ENCODE results near the gene DEFB132. TPM values are rescaled to one million over a fixed set of nuclear protein-coding genes. Genes with fewer than 3 reads are reported as not detected.

DEFB132 gene
- total and polyA plus RNA-seq, 2 experiments from 2014 or later: not detected

- TF ChIP-seq ETS1 (IDR thresholded peaks at IDR 0.05) (no peak), EZH2phosphoT487 (IDR thresholded peaks at IDR 0.05; ENCODE audit: unreplicated experiment) (no peak), NANOG (IDR thresholded peaks at IDR 0.05; ENCODE audit: borderline replicate concordance) (no peak), JUNB (IDR thresholded peaks at IDR 0.05; ENCODE audit: unreplicated experiment) (no peak), ZNF331 (CRISPR knock-in tag; IDR thresholded peaks at IDR 0.05; ENCODE audit: low read depth) (no peak), CREB1 (CRISPR knock-in tag; IDR thresholded peaks at IDR 0.05; ENCODE audit: low read depth) (no peak), STAT1 (IDR thresholded peaks at IDR 0.05; ENCODE audit: unreplicated experiment) (no peak), CTCF (conservative IDR thresholded peaks at IDR 0.05; ENCODE audit: low read depth in 2 of 2) (no peak), ZNF114 (CRISPR knock-in tag; IDR thresholded peaks at IDR 0.05) (no peak)
Observed at GRCh38 chr20:227439-228105, 30.0 kb upstream of the DEFB132 start (continued).

- no peak overlapping the region for H3K4me3 ChIP-seq
- H3K27ac Mint-ChIP-seq: no peak overlapping the region
- no peak overlapping the region for H3K4me2 ChIP-seq
- no peak overlapping the region for H2AFZ ChIP-seq
- peaks cover 57% of the 10 kb centered on the region for H3K27me3 ChIP-seq (ENCODE audit: insufficient read depth)
- H3K79me2 ChIP-seq (replicated peaks; ENCODE audit: insufficient read depth): no peaks in the 10 kb centered on the region
- H3K4me1 ChIP-seq (ENCODE audit: insufficient read depth): no peaks in the 10 kb centered on the region
- H3K36me3 ChIP-seq (ENCODE audit: insufficient read depth): no peaks in the 10 kb centered on the region
- DNase-seq (ENCODE audit: low spot score) (no peak), ATAC-seq (peak; percentile 47; the same call in 2 of the 3 replicates)
- no peaks in the 10 kb centered on the region for H3F3A ChIP-seq (replicated peaks; ENCODE audit: low read depth)
- no peak overlapping the region for H3K27ac ChIP-seq (ENCODE audit: low read depth)
- no peaks in the 10 kb centered on the region for H3K4me1 Mint-ChIP-seq
- TF ChIP-seq EZH2phosphoT487 (IDR thresholded peaks at IDR 0.05; ENCODE audit: unreplicated experiment) (no peak), CTCF (conservative IDR thresholded peaks at IDR 0.05; ENCODE audit: low read depth in 2 of 2) (peak in 1 of 2 experiments; percentile 47; a peak in 2 of 4 replicates)
- H4K20me1 ChIP-seq (replicated peaks; ENCODE audit: insufficient read depth): no peaks in the 10 kb centered on the region
- no peak overlapping the region for H3K4me3 Mint-ChIP-seq
- no peaks in the 10 kb centered on the region for H3K9me2 ChIP-seq (ENCODE audit: insufficient read depth)
- peaks cover 7% of the 10 kb centered on the region for H3K27me3 Mint-ChIP-seq (ENCODE audit: insufficient read depth, low read depth, poor library complexity)
- no peaks in the 10 kb centered on the region for H3K36me3 Mint-ChIP-seq (ENCODE audit: low read depth)
- no peaks in the 10 kb centered on the region for H3K9me3 Mint-ChIP-seq
Observed at GRCh38 chr20:235891-236290, 21.6 kb upstream of the DEFB132 start.

All from GM23338 (cell line).